Measurements from ENCODE around the gene TRPC4. TPM values are rescaled to one million over a fixed set of nuclear protein-coding genes. Genes with fewer than 3 reads are reported as not detected.

Gene TRPC4
- total and polyA plus RNA-seq, 2 donors = 1.4 to 3.8 TPM

DNA sequence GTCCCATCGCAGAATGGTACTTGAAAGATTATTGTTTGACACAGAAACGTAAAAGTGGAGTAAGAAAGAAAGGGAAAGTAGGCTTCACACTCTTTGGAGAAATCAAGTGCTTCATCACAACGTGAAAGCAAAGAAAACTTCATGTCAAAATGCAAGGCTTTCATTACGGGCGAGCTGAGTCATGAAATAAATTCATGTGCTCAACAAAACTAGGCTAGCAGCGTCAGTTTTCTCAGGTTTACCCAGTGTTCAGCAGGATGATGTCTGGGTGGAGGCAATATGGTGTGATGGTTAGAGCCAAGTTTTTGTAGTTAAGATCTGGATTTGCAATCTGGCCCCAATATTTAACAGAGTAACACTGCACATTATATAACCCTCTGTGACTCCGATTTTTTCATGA is 128.0 kb downstream of the TRPC4 start:
- Histone ChIP-seq H3K4me1 (ENCODE audit: insufficient read depth) (no peaks in the 10 kb centered on the region), H3K4me3 (ENCODE audit: low read depth, low read length) (no peak overlapping the region), H3K36me3 (ENCODE audit: insufficient read depth) (no peaks in the 10 kb centered on the region), H3K27ac (ENCODE audit: low read depth) (no peak overlapping the region)
- WGBS = 83% methylated on average over 7 of the region's 7 CpGs
- no peak for DNase-seq (ENCODE audit: extremely low spot score)

DNA sequence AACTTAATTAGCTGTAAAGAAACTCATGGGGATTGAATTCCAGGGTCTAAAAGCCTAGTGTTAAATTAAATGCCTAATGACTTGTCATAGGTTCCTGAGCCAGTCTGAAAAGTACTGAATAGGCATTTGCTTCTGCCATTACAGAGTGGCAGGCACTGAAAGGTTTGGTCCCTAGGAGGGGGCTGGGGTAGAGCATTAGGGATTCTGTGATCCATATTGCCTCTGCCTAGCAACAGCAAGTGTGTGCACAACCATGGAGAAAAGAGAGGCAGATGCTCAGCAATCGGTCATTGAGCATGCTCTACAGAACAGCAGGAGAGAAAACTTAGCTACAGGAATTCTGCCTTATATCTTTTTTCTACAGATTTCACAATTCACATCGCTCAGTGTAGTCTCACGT is 133.5 kb downstream of the TRPC4 start:
- Histone ChIP-seq H3K4me1 (ENCODE audit: insufficient read depth) (no peaks in the 10 kb centered on the region), H3K27ac (ENCODE audit: low read depth) (no peak overlapping the region), H3K36me3 (ENCODE audit: insufficient read depth) (no peaks in the 10 kb centered on the region), H3K4me3 (ENCODE audit: low read depth, low read length) (no peak overlapping the region)
- no peak for DNase-seq (ENCODE audit: extremely low spot score)
- WGBS = 93% methylated on average over 3 of the region's 3 CpGs

DNA sequence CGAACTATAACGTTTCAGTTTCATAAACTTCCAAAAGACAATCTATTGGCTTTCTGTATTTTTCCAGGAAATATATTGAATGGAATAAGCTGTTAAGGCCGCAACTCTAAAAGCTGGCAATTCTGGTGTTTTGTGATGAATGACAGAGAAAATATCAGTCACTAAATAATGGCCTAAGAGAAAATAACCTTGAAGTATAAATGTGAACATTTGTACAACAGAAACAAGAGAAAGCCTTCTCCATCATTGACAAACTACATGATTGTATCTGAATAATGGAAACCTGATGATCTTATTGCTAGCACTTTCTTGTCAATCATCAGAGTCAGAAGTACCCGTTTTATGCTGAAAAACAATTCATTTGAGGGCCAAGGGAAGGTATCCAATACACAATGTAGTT is 134.3 kb downstream of the TRPC4 start:
- no peak for DNase-seq (ENCODE audit: extremely low spot score)
- Histone ChIP-seq H3K36me3 (ENCODE audit: insufficient read depth) (no peaks in the 10 kb centered on the region), H3K4me1 (ENCODE audit: insufficient read depth) (no peaks in the 10 kb centered on the region), H3K27ac (ENCODE audit: low read depth) (no peak overlapping the region), H3K4me3 (ENCODE audit: low read depth, low read length) (no peak overlapping the region)
- WGBS = 53% methylated on average over 4 of the region's 4 CpGs

DNA sequence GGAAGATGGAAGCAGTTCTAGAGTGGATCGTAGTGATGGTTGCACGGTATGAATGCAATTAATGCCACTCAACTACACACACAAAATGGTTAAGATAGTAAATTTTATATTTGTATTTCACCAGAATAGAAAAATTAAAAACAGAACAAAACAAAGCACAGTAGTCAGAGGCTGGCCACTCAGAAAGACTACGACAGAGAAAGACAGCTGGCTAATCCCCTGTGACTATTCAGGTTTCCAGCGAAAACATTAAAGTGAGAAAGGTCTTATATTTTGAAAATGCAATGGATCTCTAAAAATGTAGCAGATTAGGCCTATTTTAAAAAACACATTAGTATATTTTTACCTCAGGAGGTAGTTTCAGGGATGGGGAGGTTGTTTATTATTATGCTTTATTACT is 139.7 kb downstream of the TRPC4 start:
- DNase-seq (ENCODE audit: extremely low spot score) = no peak
- no peaks in the 10 kb centered on the region for H3K36me3 ChIP-seq (ENCODE audit: insufficient read depth)
- H3K4me3 ChIP-seq (ENCODE audit: low read depth, low read length) = no peak overlapping the region
- H3K27ac ChIP-seq (ENCODE audit: low read depth) = no peak overlapping the region
- H3K4me1 ChIP-seq (ENCODE audit: insufficient read depth) = no peaks in the 10 kb centered on the region
- 83% methylated on average over 4 of the region's 4 CpGs for WGBS

DNA sequence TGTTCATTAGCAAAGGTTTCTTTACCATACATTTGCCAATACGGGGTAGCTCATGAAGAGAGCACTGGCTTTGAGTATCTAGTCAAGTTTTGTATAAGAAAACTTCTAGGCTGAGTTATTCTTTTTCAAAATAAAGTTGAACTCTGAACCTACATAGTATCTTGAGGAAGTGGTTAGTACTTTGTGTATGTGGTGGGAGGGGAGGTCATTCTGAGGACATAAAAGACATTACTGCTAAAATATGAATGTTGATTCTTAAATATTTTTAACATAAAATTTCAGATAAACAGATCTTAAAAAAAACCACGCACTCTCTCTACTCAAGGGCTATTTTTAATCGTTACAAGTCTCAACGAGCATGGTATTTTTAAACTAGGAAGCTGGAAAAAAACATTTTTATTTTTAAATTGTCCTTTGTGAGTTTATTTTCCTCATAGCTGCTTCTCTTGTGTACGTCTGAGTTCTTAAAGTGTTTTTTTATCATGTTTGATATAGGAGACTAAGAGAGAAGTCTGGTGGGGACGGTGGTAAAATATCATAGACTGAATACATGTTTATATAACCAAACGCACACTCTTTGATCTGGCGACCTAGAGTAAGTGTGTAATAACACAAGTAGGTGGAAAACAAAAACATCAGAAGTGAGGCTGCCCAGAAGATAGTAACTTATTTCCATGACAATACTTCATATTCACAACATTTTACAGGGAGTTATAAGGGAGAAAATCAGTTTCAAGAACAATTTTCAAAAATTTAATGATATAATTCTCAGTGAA is 153.0 kb downstream of the TRPC4 start:
- DNase-seq (ENCODE audit: extremely low spot score) = no peak
- WGBS = 27% methylated on average over 8 of the region's 8 CpGs
- no peak overlapping the region for H3K4me3 ChIP-seq (ENCODE audit: low read depth, low read length)
- H3K36me3 ChIP-seq (ENCODE audit: insufficient read depth) = no peaks in the 10 kb centered on the region
- H3K4me1 ChIP-seq (ENCODE audit: insufficient read depth) = no peaks in the 10 kb centered on the region
- no peak overlapping the region for H3K27ac ChIP-seq (ENCODE audit: low read depth)

DNA sequence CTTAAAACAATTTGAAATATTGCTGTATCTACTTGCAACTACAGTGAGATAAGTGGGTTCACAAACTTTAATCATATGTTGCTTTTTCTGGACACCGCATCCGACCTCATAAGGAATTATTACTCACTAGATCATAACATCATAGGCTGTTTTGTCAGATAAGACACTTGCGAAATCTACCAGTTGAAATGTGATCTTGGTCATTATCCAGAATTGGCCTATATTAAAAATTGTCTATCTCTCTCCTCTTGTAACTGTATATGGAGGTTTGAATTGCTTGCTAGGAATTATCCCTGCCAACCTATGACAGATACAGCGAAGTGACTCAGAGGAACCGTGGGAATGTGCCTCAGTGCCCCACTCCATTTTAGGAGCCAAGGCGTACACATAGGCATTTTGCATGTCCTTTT is 154.0 kb downstream of the TRPC4 start:
- H3K27ac ChIP-seq (ENCODE audit: low read depth) = no peak overlapping the region
- H3K4me1 ChIP-seq (ENCODE audit: insufficient read depth) = no peaks in the 10 kb centered on the region
- H3K4me3 ChIP-seq (ENCODE audit: low read depth, low read length) = no peak overlapping the region
- DNase-seq (ENCODE audit: extremely low spot score) = no peak
- WGBS = 52% methylated on average over 6 of the region's 6 CpGs
- H3K36me3 ChIP-seq (ENCODE audit: insufficient read depth) = no peaks in the 10 kb centered on the region

DNA sequence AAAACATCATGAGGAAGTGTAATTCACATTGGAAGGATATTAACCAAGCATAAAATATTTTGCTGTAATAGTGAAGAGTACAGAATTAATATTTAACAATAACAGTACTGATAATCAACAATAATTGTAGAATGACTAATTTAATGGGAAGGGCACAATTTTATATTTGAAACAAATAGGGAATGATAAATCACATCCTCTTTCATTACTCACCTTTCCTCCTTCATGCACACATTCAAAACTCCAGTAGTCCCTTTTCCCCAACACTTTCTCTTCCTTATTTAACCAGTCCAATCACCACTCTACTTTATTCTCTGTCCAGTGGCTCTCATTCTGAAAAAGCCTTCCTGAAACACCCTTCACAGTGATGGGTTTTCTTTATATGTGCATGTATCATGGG is 160.3 kb downstream of the TRPC4 start:
- H3K36me3 ChIP-seq (ENCODE audit: insufficient read depth) = no peaks in the 10 kb centered on the region
- no peak overlapping the region for H3K27ac ChIP-seq (ENCODE audit: low read depth)
- no peak for DNase-seq (ENCODE audit: extremely low spot score)
- no peak overlapping the region for H3K4me3 ChIP-seq (ENCODE audit: low read depth, low read length)
- H3K4me1 ChIP-seq (ENCODE audit: insufficient read depth) = no peaks in the 10 kb centered on the region

DNA sequence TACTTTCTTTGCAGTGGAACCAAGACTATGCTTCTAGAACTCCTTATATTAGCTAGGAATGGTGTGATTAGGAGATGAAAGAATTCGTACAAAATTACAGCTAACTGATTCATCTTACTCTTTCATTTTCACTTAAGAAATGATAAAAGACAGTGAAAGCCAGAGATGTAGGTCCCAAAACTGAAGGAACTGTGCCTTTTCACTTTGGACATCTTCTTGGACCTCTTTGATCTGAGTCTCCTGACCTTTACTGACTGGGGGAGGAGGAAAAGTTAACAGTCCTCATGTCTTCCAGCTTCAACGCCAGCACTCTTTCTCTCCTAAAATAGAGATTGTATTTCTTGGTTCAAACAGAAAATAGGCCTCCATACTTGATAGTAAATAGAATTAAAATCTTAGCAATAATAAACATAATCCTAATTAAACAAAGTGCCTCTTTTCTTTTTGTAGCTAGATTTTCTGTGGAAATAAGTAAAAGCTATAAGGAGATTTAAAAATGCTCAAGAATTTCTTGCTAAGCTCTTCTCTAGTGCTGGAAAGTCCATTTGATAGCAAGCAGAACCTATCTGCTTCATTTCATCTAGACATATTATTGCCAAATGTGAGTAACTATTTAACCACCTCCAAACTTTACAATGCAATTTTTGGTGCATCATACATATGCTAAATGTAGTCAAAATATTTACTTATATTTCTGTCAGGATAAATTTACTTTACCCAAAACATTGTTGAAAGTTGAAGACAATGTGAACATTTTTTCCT is 161.7 kb downstream of the TRPC4 start:
- WGBS = 57% methylated on average over 2 of the region's 2 CpGs
- no peak for DNase-seq (ENCODE audit: extremely low spot score)
- no peak overlapping the region for H3K27ac ChIP-seq (ENCODE audit: low read depth)
- no peaks in the 10 kb centered on the region for H3K4me1 ChIP-seq (ENCODE audit: insufficient read depth)
- H3K36me3 ChIP-seq (ENCODE audit: insufficient read depth) = no peaks in the 10 kb centered on the region
- no peak overlapping the region for H3K4me3 ChIP-seq (ENCODE audit: low read depth, low read length)

DNA sequence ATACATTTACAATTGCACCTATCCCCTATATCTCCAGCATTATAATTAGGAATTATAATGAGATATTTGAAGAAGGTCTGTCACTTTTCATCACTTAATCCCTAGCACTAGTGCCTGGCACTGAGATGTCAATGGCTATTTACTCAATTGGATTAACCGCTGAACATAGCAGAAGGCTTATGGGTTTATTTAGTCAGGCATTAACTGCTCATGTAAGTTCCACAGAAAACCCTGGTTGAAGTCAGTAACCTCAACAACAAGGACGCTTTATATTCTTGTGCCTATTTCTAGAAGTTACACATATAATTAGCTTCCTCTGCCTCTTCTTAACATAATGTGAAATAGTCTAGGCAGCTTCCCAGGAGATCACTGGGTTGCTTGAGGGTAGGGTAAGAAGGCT is 163.5 kb downstream of the TRPC4 start:
- DNase-seq (ENCODE audit: extremely low spot score) = no peak
- Histone ChIP-seq H3K27ac (ENCODE audit: low read depth) (no peak overlapping the region), H3K4me3 (ENCODE audit: low read depth, low read length) (no peak overlapping the region), H3K36me3 (ENCODE audit: insufficient read depth) (no peaks in the 10 kb centered on the region), H3K4me1 (ENCODE audit: insufficient read depth) (no peaks in the 10 kb centered on the region)
- 85% methylated on average over 2 of the region's 2 CpGs for whole genome bisulfite sequencing

DNA sequence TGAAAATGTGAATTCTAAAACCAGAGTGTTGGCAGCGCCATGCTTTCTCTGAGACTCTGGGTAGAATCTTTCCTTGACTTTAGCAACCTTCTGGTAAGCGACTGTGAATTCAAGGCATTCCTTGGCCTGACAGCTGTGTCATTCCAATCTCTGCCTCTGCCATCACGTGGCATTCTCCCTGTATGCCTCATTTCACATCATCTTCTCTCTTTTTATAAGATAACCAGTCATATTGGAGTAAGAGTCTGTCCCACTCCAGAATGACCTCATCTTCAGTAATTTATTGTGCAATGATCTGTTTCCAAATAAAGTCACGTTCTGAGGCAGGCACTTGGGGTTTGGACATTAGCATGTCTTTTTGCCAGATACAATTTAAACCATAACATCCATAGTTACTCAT is 167.6 kb downstream of the TRPC4 start:
- Histone ChIP-seq H3K4me1 (ENCODE audit: insufficient read depth) (no peaks in the 10 kb centered on the region), H3K36me3 (ENCODE audit: insufficient read depth) (no peaks in the 10 kb centered on the region), H3K27ac (ENCODE audit: low read depth) (no peak overlapping the region), H3K4me3 (ENCODE audit: low read depth, low read length) (no peak overlapping the region)
- no peak for DNase-seq (ENCODE audit: extremely low spot score)
- 49% methylated on average over 4 of the region's 4 CpGs for WGBS

DNA sequence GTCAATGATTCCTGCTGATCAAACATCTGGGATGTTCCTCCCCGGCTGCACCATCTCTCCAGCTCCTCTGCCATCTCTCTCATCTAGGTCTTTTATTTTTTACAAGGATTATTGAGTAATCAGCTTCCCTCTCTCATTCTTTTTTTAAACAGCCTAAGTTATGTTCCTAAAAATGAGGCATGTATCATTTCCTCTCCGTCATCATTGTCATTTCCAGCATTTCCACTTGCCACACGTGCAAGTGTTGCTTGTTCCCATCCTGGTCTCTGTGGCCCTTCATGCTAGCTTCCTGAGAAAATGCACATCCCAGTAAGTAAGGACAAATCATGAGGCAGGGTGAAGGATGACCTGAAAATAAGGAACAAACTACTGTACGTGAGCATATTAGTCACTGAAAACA is 168.3 kb downstream of the TRPC4 start:
- no peak for DNase-seq (ENCODE audit: extremely low spot score)
- WGBS = 61% methylated on average over 4 of the region's 4 CpGs
- no peak overlapping the region for H3K4me3 ChIP-seq (ENCODE audit: low read depth, low read length)
- H3K4me1 ChIP-seq (ENCODE audit: insufficient read depth) = no peaks in the 10 kb centered on the region
- no peak overlapping the region for H3K27ac ChIP-seq (ENCODE audit: low read depth)
- H3K36me3 ChIP-seq (ENCODE audit: insufficient read depth) = no peaks in the 10 kb centered on the region

DNA sequence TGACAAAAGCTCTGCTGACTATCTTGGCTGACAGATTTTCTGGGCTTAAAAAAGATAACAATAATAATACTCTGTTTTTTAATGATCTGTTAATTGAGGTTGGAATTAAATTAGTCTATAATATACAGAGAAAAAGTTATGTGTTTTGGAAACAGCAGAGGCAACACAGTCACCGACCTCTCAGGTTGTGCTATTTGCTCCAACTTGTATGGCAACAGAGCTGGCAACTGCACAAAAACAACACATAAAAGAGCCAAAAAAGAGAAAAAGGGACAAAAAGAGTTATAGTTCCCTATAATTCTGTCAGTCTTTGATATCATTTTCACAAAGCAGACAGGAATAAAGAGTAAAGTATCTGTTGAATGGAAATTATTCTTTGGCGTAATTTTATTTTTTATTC is 168.7 kb downstream of the TRPC4 start:
- WGBS = 69% methylated on average over 2 of the region's 2 CpGs
- DNase-seq (ENCODE audit: extremely low spot score) = no peak
- Histone ChIP-seq H3K4me3 (ENCODE audit: low read depth, low read length) (no peak overlapping the region), H3K36me3 (ENCODE audit: insufficient read depth) (no peaks in the 10 kb centered on the region), H3K27ac (ENCODE audit: low read depth) (no peak overlapping the region), H3K4me1 (ENCODE audit: insufficient read depth) (no peaks in the 10 kb centered on the region)

DNA sequence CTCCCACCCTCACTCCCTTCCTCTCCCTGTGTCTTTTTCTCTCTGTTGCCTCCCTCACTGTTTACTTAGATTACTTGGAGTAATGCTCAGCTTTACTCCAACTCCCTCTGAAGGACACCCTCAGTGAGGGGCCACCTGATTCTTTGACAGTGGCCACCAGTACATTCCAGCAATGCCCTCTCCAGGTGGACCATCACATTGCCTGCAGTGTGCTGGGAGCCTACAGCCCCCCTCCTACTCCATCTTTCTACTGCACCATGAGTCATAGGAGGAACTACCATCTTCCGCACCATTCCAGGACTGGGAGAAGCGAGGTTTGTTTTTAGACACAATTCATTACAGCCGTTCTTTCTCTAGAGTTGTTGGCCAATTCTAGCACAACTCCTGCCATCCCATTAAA is 174.4 kb downstream of the TRPC4 start:
- Histone ChIP-seq H3K27ac (ENCODE audit: low read depth) (no peak overlapping the region), H3K4me1 (ENCODE audit: insufficient read depth) (no peaks in the 10 kb centered on the region), H3K4me3 (ENCODE audit: low read depth, low read length) (no peak overlapping the region), H3K36me3 (ENCODE audit: insufficient read depth) (no peaks in the 10 kb centered on the region)
- no peak for DNase-seq (ENCODE audit: extremely low spot score)
- 96% methylated on average over 3 of the region's 3 CpGs for WGBS

DNA sequence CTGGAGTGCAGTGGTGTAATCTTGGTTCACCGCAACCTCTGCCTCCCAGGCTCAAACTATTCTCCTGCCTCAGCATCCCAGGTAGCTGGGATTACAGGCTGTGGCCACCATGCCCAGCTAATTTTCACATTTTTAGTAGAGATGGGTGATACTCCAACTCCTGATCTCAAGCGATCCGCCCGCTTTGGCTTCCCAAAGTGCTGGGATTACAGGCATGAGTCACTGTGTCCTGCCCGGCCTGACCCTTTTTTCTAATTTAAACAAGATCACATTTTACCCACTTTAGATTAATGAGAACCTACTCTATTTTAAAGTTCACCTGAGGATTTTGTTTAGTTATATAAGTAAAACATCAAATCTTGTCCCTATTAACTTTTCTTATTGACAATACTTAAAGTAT is 179.2 kb downstream of the TRPC4 start:
- H3K4me1 ChIP-seq (ENCODE audit: insufficient read depth) = no peaks in the 10 kb centered on the region
- WGBS = 87% methylated on average over 5 of the region's 5 CpGs
- H3K27ac ChIP-seq (ENCODE audit: low read depth) = no peak overlapping the region
- DNase-seq (ENCODE audit: extremely low spot score) = no peak
- H3K36me3 ChIP-seq (ENCODE audit: insufficient read depth) = no peaks in the 10 kb centered on the region
- no peak overlapping the region for H3K4me3 ChIP-seq (ENCODE audit: low read depth, low read length)
